ENCODE data around the gene IQCB1.
"Not testable (repeated sequence)": the region's sequence is repeated elsewhere in the genome, so short reads cannot be mapped to it uniquely, and the experiment has no call there.

Gene IQCB1

GRCh38 chr3:121834671-121835464 lies at the start of gene IQCB1, which contains the start of gene EAF2:
Gene IQCB1 (minus strand): TSS chr3:121835060. CDS start chr3:121828960, 6,100 bp downstream.
Gene EAF2 (plus strand): TSS chr3:121835209. CDS start chr3:121835286, 77 bp downstream.
- Histone ChIP-seq H3K36me3 (ENCODE audit: insufficient read depth, insufficient read length, low read length) (peaks cover 33% of the 10 kb centered on the region), H3K9ac (ENCODE audit: insufficient read length, low read depth) (peak within 1 kb of the TSS; percentile 79), H3K4me3 (ENCODE audit: insufficient read length, low read depth) (peak within 1 kb of the TSS; percentile 65), H3K9me3 (ENCODE audit: insufficient read depth, low read length) (no peaks in the 10 kb centered on the region), H3K4me1 (ENCODE audit: insufficient read depth, insufficient read length) (no peaks in the 10 kb centered on the region), H3K27me3 (ENCODE audit: insufficient read depth, insufficient read length) (peaks cover 10% of the 10 kb centered on the region)
- peak; percentile 96 for DNase-seq (ENCODE audit: low read depth, low spot score)
- TF ChIP-seq SUZ12 (IDR thresholded peaks at IDR 0.05; ENCODE audit: extremely low read depth, insufficient read depth, insufficient read length): no peak
- no peak for TF ChIP-seq YY1 (IDR thresholded peaks at IDR 0.05; ENCODE audit: insufficient read depth, insufficient read length)
- TF ChIP-seq ZNF274 (IDR thresholded peaks at IDR 0.05; ENCODE audit: low read depth, low read length): no peak

GRCh38 chr3:121883507-121883906 lies 48.6 kb upstream of the IQCB1 start:
- no peaks in the 10 kb centered on the region for H3K27me3 ChIP-seq (ENCODE audit: insufficient read depth, insufficient read length)
- H3K9ac ChIP-seq (ENCODE audit: insufficient read length, low read depth): no peak overlapping the region
- H3K36me3 ChIP-seq (ENCODE audit: insufficient read depth, insufficient read length, low read length): no peaks in the 10 kb centered on the region
- H3K4me1 ChIP-seq (ENCODE audit: insufficient read depth, insufficient read length): no peaks in the 10 kb centered on the region
- DNase-seq (ENCODE audit: low read depth, low spot score): no peak
- TF ChIP-seq ZNF274 (IDR thresholded peaks at IDR 0.05; ENCODE audit: low read depth, low read length): no peak
- no peak for TF ChIP-seq YY1 (IDR thresholded peaks at IDR 0.05; ENCODE audit: insufficient read depth, insufficient read length)
- no peak for TF ChIP-seq SUZ12 (IDR thresholded peaks at IDR 0.05; ENCODE audit: extremely low read depth, insufficient read depth, insufficient read length)
- no peaks in the 10 kb centered on the region for H3K9me3 ChIP-seq (ENCODE audit: insufficient read depth, low read length)
- H3K4me3 ChIP-seq (ENCODE audit: insufficient read length, low read depth): no peak overlapping the region

- Histone ChIP-seq H3K27me3 (ENCODE audit: insufficient read depth, insufficient read length) (no peaks in the 10 kb centered on the region), H3K4me1 (ENCODE audit: insufficient read depth, insufficient read length) (no peaks in the 10 kb centered on the region), H3K36me3 (ENCODE audit: insufficient read depth, insufficient read length, low read length) (no peaks in the 10 kb centered on the region), H3K4me3 (ENCODE audit: insufficient read length, low read depth) (no peak overlapping the region), H3K9me3 (ENCODE audit: insufficient read depth, low read length) (no peaks in the 10 kb centered on the region), H3K9ac (ENCODE audit: insufficient read length, low read depth) (no peak overlapping the region)
- no peak for DNase-seq (ENCODE audit: low read depth, low spot score)
- TF ChIP-seq SUZ12 (IDR thresholded peaks at IDR 0.05; ENCODE audit: extremely low read depth, insufficient read depth, insufficient read length) (no peak), ZNF274 (IDR thresholded peaks at IDR 0.05; ENCODE audit: low read depth, low read length) (no peak), YY1 (IDR thresholded peaks at IDR 0.05; ENCODE audit: insufficient read depth, insufficient read length) (no peak)
Measured at GRCh38 chr3:121878411-121878810, 43.6 kb upstream of the IQCB1 start.

GRCh38 chr3:121871430-121871829 lies 36.6 kb upstream of the IQCB1 start:
- no peaks in the 10 kb centered on the region for H3K9me3 ChIP-seq (ENCODE audit: insufficient read depth, low read length)
- H3K27me3 ChIP-seq (ENCODE audit: insufficient read depth, insufficient read length): no peaks in the 10 kb centered on the region
- no peak overlapping the region for H3K9ac ChIP-seq (ENCODE audit: insufficient read length, low read depth)
- no peaks in the 10 kb centered on the region for H3K4me1 ChIP-seq (ENCODE audit: insufficient read depth, insufficient read length)
- no peak overlapping the region for H3K4me3 ChIP-seq (ENCODE audit: insufficient read length, low read depth)
- no peak for DNase-seq (ENCODE audit: low read depth, low spot score)
- no peaks in the 10 kb centered on the region for H3K36me3 ChIP-seq (ENCODE audit: insufficient read depth, insufficient read length, low read length)
- no peak for TF ChIP-seq ZNF274 (IDR thresholded peaks at IDR 0.05; ENCODE audit: low read depth, low read length)
- TF ChIP-seq SUZ12 (IDR thresholded peaks at IDR 0.05; ENCODE audit: extremely low read depth, insufficient read depth, insufficient read length): no peak
- TF ChIP-seq YY1 (IDR thresholded peaks at IDR 0.05; ENCODE audit: insufficient read depth, insufficient read length): no peak

GRCh38 chr3:121870717-121871116 lies 35.9 kb upstream of the IQCB1 start:
- Histone ChIP-seq H3K4me3 (ENCODE audit: insufficient read length, low read depth) (no peak overlapping the region), H3K9me3 (ENCODE audit: insufficient read depth, low read length) (no peaks in the 10 kb centered on the region), H3K27me3 (ENCODE audit: insufficient read depth, insufficient read length) (no peaks in the 10 kb centered on the region), H3K9ac (ENCODE audit: insufficient read length, low read depth) (no peak overlapping the region), H3K4me1 (ENCODE audit: insufficient read depth, insufficient read length) (no peaks in the 10 kb centered on the region), H3K36me3 (ENCODE audit: insufficient read depth, insufficient read length, low read length) (no peaks in the 10 kb centered on the region)
- TF ChIP-seq ZNF274 (IDR thresholded peaks at IDR 0.05; ENCODE audit: low read depth, low read length) (no peak), SUZ12 (IDR thresholded peaks at IDR 0.05; ENCODE audit: extremely low read depth, insufficient read depth, insufficient read length) (no peak), YY1 (IDR thresholded peaks at IDR 0.05; ENCODE audit: insufficient read depth, insufficient read length) (no peak)
- no peak for DNase-seq (ENCODE audit: low read depth, low spot score)

GRCh38 chr3:121869736-121870135 lies 34.9 kb upstream of the IQCB1 start:
- no peaks in the 10 kb centered on the region for H3K36me3 ChIP-seq (ENCODE audit: insufficient read depth, insufficient read length, low read length)
- no peaks in the 10 kb centered on the region for H3K4me1 ChIP-seq (ENCODE audit: insufficient read depth, insufficient read length)
- no peak overlapping the region for H3K9ac ChIP-seq (ENCODE audit: insufficient read length, low read depth)
- H3K4me3 ChIP-seq (ENCODE audit: insufficient read length, low read depth): no peak overlapping the region
- H3K27me3 ChIP-seq (ENCODE audit: insufficient read depth, insufficient read length): no peaks in the 10 kb centered on the region
- DNase-seq (ENCODE audit: low read depth, low spot score): no peak
- TF ChIP-seq YY1 (IDR thresholded peaks at IDR 0.05; ENCODE audit: insufficient read depth, insufficient read length) (no peak), SUZ12 (IDR thresholded peaks at IDR 0.05; ENCODE audit: extremely low read depth, insufficient read depth, insufficient read length) (no peak), ZNF274 (IDR thresholded peaks at IDR 0.05; ENCODE audit: low read depth, low read length) (no peak)
- H3K9me3 ChIP-seq (ENCODE audit: insufficient read depth, low read length): no peaks in the 10 kb centered on the region

- no peaks in the 10 kb centered on the region for H3K4me1 ChIP-seq (ENCODE audit: insufficient read depth, insufficient read length)
- H3K36me3 ChIP-seq (ENCODE audit: insufficient read depth, insufficient read length, low read length): no peaks in the 10 kb centered on the region
- peaks cover 17% of the 10 kb centered on the region for H3K9me3 ChIP-seq (ENCODE audit: insufficient read depth, low read length)
- H3K27me3 ChIP-seq (ENCODE audit: insufficient read depth, insufficient read length): no peaks in the 10 kb centered on the region
- H3K4me3 ChIP-seq (ENCODE audit: insufficient read length, low read depth): no peak overlapping the region
- TF ChIP-seq YY1 (IDR thresholded peaks at IDR 0.05; ENCODE audit: insufficient read depth, insufficient read length): no peak
- no peak for TF ChIP-seq ZNF274 (IDR thresholded peaks at IDR 0.05; ENCODE audit: low read depth, low read length)
- TF ChIP-seq SUZ12 (IDR thresholded peaks at IDR 0.05; ENCODE audit: extremely low read depth, insufficient read depth, insufficient read length): no peak
- DNase-seq (ENCODE audit: low read depth, low spot score): no peak
- no peak overlapping the region for H3K9ac ChIP-seq (ENCODE audit: insufficient read length, low read depth)
Measured at GRCh38 chr3:121863801-121864200, 28.9 kb upstream of the IQCB1 start.

GRCh38 chr3:121863247-121863646 lies 28.4 kb upstream of the IQCB1 start:
- not testable (repeated sequence) for H3K4me3 ChIP-seq (ENCODE audit: insufficient read length, low read depth); H3K36me3 ChIP-seq (ENCODE audit: insufficient read depth, insufficient read length, low read length); DNase-seq (ENCODE audit: low read depth, low spot score); H3K27me3 ChIP-seq (ENCODE audit: insufficient read depth, insufficient read length); H3K9ac ChIP-seq (ENCODE audit: insufficient read length, low read depth); H3K4me1 ChIP-seq (ENCODE audit: insufficient read depth, insufficient read length)
- peaks cover 17% of the 10 kb centered on the region for H3K9me3 ChIP-seq (ENCODE audit: insufficient read depth, low read length)

- DNase-seq (ENCODE audit: low read depth, low spot score); H3K27me3 ChIP-seq (ENCODE audit: insufficient read depth, insufficient read length); H3K4me1 ChIP-seq (ENCODE audit: insufficient read depth, insufficient read length); H3K9ac ChIP-seq (ENCODE audit: insufficient read length, low read depth); H3K9me3 ChIP-seq (ENCODE audit: insufficient read depth, low read length); H3K4me3 ChIP-seq (ENCODE audit: insufficient read length, low read depth); H3K36me3 ChIP-seq (ENCODE audit: insufficient read depth, insufficient read length, low read length): not testable (repeated sequence)
Measured at GRCh38 chr3:121857778-121858177, 22.9 kb upstream of the IQCB1 start.

All from NT2/D1 (cell line).